Astrocyte (in vitro differentiated cells and primary cell): ENCODE data around the gene CNN1.

Source experiments
- EZH2 ChIP-seq: IDR thresholded peaks from 2 replicates; pipeline ENCODE4 v1.6.1; 2012; ENCODE audit warnings: mild to moderate bottlenecking, low read length, inconsistent platforms; ENCODE audit not compliant: insufficient read depth
- TF ChIP-seq, protein P1 (sequence below): IDR thresholded peaks from 2 replicates; pipeline ENCODE4 v1.5.1; 2011; ENCODE audit warnings: low read depth, mild to moderate bottlenecking, inconsistent platforms, low read length, moderate library complexity; ENCODE audit not compliant: insufficient read depth

DNA sequence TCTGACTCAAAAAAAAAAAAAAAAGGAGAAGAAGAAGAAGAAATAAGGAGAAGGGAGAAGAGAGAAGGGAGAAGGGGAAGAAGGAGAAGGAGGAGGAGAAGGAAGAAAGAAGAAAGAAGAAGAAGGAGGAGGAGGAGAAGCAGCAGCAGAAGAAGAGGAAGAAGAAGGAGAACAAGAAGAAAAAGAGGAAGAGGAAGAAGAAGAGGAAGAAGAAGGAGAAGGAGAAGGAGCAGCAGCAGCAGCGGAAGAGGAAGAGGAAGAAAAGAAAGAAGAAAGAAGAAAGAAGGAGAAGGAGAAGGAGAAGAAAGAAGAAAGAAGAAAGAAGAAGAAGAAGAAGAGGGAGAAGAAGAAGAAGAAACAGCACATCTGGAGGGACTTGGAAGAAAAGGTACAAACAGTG, 4.1 kb upstream of the CNN1 start:
- TF ChIP-seq, protein P1, sequence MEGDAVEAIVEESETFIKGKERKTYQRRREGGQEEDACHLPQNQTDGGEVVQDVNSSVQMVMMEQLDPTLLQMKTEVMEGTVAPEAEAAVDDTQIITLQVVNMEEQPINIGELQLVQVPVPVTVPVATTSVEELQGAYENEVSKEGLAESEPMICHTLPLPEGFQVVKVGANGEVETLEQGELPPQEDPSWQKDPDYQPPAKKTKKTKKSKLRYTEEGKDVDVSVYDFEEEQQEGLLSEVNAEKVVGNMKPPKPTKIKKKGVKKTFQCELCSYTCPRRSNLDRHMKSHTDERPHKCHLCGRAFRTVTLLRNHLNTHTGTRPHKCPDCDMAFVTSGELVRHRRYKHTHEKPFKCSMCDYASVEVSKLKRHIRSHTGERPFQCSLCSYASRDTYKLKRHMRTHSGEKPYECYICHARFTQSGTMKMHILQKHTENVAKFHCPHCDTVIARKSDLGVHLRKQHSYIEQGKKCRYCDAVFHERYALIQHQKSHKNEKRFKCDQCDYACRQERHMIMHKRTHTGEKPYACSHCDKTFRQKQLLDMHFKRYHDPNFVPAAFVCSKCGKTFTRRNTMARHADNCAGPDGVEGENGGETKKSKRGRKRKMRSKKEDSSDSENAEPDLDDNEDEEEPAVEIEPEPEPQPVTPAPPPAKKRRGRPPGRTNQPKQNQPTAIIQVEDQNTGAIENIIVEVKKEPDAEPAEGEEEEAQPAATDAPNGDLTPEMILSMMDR, result no peak
- TF ChIP-seq EZH2, result no peak
